ENCODE measurements around the gene MRPL40. TPM values are rescaled to one million over a fixed set of nuclear protein-coding genes. Genes with fewer than 3 reads are reported as not detected.

MRPL40 gene
- polyA plus RNA-seq, 3 donors = 48.1 to 51.3 (median 49.1) TPM

- no peak for DNase-seq (ENCODE audit: low read depth in 3 of 3, low spot score in 2 of 3)
Measured at GRCh38 chr22:19456541-19456940, 24.2 kb downstream of the MRPL40 start.

DNA sequence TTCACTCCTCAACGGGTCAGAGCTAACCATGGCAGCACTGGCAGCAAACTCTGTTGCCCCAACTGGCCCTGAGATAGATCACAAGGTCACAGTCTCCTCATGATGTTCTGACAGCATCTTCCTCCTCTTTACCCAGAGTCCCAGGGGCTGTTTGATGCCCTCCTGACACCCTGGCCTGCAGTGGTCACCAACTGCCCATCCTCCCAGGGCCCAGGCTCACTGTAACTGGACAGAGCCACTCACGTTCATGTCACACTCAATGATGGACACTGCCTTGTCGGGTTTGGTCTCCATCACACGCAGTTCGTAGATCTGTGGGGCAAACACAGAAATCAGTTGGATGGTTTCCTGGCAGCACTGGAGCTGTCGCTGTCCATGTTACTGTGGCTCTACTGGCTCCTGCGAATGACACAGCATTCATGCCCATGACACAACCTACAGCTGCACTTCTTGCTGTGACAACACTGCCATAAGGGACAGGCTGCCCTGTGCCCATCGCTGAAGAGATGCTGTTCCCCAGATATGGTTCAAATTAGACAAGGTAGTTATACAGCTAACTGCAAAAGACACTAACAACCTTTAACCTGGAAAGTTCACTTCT lies 25.6 kb downstream of the MRPL40 start:
- no peak for DNase-seq (ENCODE audit: low read depth in 3 of 3, low spot score in 2 of 3)

GRCh38 chr22:19460036-19460435 lies 27.7 kb downstream of the MRPL40 start:
- no peak for DNase-seq (ENCODE audit: low read depth in 3 of 3, low spot score in 2 of 3)

- no peak for DNase-seq (ENCODE audit: low read depth in 3 of 3, low spot score in 2 of 3)
Measured at GRCh38 chr22:19461506-19461905, 29.2 kb downstream of the MRPL40 start.

DNA sequence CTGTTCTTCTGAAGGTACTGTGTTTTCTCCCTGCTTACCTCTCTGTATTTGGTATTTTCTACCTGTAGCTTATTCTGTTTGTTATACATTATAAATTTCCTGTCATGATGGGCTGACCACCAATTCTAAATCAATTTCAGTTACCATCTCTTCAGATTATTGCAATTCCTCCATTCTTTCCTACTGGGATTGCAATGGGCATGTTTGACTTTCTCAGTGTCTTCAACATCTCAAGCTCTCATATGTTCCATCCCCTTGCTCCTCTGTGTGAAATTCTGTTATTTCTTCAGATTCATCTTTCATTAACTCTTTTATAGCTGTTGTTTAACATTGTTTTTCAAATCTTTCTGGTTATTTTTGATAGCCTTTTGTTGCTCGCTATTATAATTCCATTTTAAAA lies 30.7 kb downstream of the MRPL40 start:
- DNase-seq (ENCODE audit: low read depth in 3 of 3, low spot score in 2 of 3) = no peak

DNA sequence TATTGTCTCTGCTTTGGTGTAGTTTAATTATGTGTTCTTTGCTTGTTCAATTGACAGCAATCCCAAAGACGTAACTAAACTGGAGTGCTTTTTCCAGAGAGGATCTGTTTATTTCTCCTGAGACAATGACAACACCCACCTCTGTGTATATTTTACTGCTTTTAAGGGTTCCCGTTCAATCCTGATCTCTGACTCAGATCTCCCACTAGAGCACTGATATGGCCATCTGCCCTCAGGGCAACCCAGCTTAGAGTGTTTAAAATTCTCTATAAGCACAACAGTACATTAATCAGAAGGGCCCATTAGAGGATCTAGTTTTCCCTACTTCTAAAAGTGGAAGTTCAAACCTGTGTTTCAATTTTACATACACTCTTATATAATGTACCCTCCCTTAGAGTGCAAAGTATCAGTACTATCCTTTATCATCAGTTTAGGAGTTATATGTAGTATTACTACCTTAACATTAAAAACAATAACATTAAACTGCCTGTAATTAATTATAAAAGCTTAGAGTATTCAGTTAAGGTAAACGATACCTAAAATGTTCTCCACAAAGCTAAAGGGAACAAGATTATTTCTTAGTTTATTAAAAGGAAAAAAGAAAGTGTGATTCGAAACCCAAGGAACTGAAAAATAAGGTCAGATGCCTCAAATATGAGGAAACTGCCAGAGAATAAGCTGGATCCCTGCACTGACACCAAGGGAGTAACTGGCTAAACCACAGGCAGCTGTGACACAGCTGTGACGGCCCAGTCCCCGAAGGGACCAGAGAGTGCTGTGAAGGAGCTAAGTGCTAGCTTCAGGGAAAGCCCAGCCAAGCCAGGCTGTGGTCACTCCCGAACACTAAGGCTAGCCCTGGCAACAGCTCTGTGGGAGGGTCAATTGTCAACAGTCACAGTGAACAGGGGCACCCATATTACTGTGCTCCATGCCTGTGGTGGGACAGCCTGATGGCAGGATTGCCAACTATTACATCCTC lies 31.4 kb downstream of the MRPL40 start:
- no peak for DNase-seq (ENCODE audit: low read depth in 3 of 3, low spot score in 2 of 3)

GRCh38 chr22:19464546-19464945 lies 32.2 kb downstream of the MRPL40 start:
- DNase-seq (ENCODE audit: low read depth in 3 of 3, low spot score in 2 of 3) = no peak

- no peak for DNase-seq (ENCODE audit: low read depth in 3 of 3, low spot score in 2 of 3)
Measured at GRCh38 chr22:19464975-19465374, 32.6 kb downstream of the MRPL40 start.

DNA sequence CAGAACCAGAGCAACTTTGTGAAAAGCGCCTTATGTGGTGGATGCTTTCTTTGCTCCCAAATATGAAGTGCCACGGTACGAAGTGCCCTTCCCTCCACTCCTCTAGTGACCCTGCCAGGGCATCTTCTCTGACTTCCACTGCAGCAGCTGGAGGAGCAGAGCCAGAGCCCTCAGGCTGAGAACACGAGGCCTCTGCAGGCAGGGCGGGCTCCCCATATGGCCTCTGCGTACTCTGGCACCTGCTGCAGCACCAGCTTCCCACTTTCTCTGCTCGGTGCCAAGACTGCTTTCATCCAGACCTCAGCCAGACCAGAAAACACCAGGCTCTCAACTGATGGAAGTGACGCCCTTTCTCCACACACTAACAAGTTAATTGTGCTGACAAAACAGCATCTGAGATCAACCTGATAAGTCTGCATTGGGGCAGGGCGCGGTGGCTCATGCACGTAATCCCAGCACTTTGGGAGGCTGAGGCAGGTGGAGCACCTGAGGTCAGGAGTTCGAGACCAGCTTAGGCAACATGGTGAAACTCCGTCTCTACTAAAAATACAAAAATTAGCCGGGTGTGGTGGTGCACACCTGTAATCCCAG lies 33.9 kb downstream of the MRPL40 start:
- DNase-seq (ENCODE audit: low read depth in 3 of 3, low spot score in 2 of 3) = no peak

- DNase-seq (ENCODE audit: low read depth in 3 of 3, low spot score in 2 of 3) = no peak
Measured at GRCh38 chr22:19466848-19467752, 34.8 kb downstream of the MRPL40 start.

- no peak for DNase-seq (ENCODE audit: low read depth in 3 of 3, low spot score in 2 of 3)
Measured at GRCh38 chr22:19467912-19468311, 35.6 kb downstream of the MRPL40 start.

DNA sequence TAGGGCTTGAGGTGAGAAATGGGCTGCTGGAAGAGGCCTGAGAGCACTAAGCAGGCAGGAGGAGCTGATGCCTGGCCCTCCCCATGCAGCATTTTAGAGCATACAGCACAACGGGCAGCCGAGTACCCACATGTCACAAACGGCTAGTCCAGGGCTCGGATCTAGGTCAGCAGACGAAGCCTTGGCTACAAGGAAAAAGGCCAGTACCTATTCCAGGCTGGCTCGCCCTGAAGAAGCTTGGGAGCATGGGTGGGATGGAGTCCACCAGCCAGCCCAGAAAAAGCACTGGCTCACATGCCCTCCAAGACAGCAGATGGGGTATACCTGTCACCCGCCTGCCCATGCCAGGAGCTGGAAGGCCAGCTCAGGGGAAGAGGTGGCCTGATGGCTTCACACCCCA lies 37.1 kb downstream of the MRPL40 start:
- DNase-seq (ENCODE audit: low read depth in 3 of 3, low spot score in 2 of 3) = no peak

DNA sequence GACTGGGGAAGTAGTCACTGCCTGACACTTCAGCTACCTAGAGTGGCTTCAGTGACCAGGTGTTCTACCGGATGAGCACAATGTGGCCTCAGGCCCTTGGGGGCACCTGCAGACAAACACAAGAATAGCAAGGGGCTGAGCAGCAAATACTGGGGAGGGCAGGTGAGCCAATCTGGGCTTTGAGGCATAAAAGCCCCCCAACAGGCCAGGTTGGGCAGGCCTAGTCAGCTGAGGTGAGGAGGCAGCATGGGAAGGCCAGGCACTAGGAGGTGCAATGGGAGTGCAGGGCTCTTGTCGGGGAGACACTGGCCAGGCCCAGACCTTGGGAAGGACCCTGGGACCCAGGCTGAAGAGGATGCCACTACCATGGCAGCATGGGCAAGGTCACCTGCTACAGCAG lies 37.7 kb downstream of the MRPL40 start:
- DNase-seq (ENCODE audit: low read depth in 3 of 3, low spot score in 2 of 3) = no peak

- DNase-seq (ENCODE audit: low read depth in 3 of 3, low spot score in 2 of 3) = no peak
Measured at GRCh38 chr22:19471572-19471971, 39.2 kb downstream of the MRPL40 start.

- no peak for DNase-seq (ENCODE audit: low read depth in 3 of 3, low spot score in 2 of 3)
Measured at GRCh38 chr22:19472233-19472632, 39.9 kb downstream of the MRPL40 start.

DNA sequence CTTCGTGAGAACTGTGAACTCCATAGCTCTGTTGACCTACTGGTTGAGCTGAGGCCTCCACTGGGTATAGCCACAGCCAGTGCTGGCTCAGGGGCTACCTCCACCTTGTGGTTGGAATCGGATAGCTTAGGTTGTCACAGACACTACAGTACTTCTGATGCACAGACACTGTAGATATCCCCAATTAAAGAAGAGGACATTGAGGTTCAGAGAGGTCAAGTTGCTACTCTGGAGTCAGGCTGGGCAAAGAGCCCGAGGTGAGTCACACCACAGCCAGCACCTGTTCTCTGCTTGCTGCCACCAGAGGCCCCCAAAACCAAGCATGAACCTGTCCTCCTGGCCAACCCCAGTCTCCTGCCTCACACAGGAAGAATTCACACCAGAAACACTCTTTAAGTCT lies 41.2 kb downstream of the MRPL40 start:
- no peak for DNase-seq (ENCODE audit: low read depth in 3 of 3, low spot score in 2 of 3)

DNA sequence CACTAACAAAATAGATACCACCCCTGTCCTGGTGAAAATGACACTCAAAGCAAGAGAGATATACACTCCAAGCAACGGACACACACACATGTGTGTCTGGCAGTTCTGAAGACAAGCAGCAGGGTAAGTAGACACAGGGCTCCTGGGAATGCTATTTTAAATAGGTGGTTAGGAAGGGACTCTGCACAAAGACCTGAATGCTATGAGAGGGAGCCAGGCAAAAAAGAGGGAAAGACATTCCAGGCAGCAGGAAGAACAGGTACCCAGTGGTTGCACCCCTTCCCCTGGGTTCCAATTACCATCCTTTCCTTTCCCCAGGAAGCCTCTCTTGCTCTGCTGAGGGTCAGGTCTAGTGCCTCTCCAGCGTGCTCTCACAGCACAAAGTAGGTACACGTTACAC lies 43.7 kb downstream of the MRPL40 start:
- DNase-seq (ENCODE audit: low read depth in 3 of 3, low spot score in 2 of 3) = no peak

GRCh38 chr22:19477321-19478044 lies 45.1 kb downstream of the MRPL40 start:
- DNase-seq (ENCODE audit: low read depth in 3 of 3, low spot score in 2 of 3) = no peak

DNA sequence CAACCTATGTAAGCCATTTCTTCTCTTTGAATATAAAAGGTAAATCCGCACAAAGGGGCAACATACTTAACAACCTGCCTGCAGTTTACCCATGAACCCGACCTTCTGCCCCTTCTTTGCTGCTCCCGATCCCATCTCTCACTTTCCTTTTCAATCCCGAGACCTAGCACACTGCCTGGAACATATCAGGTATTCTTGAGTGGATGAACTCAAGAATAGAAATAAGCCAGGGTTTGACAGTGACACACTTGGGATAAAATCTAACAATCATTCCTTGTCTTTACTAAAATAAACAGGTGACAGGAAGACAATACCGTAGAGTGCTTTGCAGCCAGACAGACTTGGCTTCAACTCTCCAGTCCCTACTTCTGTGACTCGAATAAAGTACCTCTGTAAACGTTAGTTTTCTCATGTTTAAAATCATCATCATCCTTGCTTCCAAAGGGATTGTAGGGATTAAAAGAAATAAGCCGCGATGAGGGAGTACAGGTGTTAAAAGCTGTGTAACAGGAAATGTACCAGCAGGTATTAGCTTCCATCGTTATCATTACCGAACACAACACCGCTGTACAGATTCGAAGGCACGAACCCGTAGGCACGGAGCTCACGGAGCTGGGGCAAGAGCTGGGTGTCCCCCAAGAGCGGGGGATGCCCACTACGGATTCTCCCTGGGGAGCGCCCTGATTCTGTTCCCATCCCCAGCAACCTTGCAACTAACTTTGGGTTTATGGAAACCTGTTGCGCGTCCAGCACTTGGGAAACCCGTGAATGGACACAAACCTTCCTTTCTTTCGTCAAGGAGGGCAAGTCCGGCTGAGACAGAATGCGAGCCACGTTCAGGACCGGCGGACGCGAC lies 45.9 kb downstream of the MRPL40 start:
- DNase-seq (ENCODE audit: low read depth in 3 of 3, low spot score in 2 of 3) = no peak
